HG03060 (cell line): ENCODE data around the gene PKD1L1.
A peak's percentile ranks its signal among the peaks of the same experiment; 100 is the strongest.
"Not testable (repeated sequence)": the region's sequence is repeated elsewhere in the genome, so short reads cannot be mapped to it uniquely, and the experiment has no call there.

Source experiments
- ATAC-seq: cut with Tn5 transposase; IDR thresholded peaks from one replicate; pipeline ENCODE4 v1.9.1; 2021; ENCODE audit warnings: low read depth, moderate number of reproducible peaks; ENCODE audit not compliant: unreplicated experiment

PKD1L1 gene

DNA sequence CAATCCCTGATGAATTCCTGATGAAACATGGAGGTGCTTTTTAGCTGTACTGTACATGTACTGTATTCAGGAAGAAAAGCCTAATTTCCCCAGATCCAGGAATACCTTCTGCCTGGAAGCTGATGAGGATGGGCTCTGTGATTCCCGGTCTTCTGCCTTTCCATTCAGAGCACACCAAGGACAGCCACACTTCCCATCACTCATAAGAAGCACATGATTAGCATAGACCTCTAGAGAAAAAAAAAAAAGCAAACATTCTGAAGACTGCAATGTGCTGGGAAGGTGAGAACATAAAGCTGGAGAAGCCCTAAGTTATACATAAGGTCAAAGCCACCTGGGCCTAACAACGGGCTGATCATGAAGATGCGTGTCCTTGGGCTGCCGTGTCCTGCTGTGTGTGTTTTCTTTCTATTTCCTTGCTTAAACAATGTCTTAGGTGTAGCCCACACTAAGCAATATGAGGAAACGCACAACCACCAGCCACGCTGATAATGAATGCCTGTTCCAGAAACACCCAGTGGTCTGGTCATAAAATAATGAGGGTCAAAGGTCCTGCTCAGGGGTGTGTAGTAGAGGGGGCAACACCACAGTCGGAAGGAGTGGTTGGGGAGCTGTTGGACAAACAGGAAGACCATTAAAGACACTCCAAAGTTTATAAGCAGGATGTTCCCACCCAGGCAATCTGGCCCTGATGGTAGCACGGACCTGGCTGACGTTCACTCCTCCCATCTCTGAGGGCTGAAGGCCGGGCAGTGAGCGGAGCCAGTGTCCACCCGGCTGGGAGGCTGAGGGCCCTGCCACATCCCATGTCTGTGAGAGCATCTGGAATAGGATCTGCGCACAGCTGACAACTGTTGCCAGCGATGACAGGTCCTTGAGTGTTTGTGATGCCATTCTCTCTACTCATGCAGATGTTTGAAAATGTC is 7.9 kb downstream of the PKD1L1 start:
- ATAC-seq: no peak

DNA sequence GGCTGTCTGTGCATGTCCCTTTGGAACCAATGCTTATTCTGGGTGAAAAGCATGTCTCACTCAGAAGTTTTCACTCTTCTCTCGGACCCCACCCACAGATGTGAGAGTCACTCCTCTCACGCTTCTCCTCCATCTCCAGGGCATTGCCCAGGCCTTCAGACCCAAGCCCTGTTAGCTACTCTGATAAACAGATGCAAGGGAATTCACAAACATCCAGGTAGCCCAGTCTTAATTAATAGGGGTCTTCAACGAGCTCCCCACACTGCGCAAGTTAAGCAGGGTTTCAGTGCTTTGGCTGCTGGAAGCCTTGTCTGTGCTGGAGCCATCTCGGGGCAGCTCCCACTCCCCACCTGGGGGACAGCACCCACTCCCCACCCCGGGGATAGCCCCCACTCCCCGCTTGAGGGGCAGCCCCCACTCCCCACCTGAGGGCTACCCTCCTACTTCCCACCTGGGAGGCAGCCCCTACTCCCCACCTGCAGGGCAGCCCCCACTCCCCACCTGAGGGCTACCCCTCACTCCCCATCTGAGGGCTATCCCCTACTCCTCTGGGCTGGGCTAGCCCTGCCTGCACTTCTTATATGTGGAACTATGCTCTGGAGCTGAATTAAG is 8.7 kb downstream of the PKD1L1 start:
- no peak for ATAC-seq

DNA sequence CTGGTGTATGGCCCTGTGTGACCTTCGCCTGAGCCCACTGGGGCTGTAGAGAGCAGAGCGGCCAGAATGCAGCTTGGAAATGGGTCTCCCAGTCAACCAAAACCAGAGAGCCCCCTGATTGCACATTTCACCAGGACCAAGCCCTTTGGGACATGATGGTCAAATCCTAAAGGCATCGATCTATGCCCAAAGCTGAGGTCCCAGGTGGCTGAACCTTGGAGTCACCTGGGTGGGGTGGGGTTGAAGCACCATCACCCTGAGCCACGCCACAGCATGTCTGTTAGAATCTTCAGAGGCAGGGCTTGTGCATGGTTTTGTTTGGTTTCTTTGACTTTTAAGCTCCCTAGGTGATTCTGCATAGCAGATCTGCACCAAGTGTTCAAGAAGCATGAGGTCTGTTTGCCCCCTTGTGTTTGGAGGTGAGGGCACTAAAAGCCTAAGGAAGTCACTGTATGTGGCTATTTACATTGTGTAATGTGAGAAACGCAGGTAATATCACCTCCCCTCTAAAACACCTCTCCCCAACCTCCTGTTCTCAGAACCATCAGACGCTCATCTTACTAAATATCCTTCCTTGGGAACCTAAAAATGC is 9.6 kb downstream of the PKD1L1 start:
- ATAC-seq: no peak

DNA sequence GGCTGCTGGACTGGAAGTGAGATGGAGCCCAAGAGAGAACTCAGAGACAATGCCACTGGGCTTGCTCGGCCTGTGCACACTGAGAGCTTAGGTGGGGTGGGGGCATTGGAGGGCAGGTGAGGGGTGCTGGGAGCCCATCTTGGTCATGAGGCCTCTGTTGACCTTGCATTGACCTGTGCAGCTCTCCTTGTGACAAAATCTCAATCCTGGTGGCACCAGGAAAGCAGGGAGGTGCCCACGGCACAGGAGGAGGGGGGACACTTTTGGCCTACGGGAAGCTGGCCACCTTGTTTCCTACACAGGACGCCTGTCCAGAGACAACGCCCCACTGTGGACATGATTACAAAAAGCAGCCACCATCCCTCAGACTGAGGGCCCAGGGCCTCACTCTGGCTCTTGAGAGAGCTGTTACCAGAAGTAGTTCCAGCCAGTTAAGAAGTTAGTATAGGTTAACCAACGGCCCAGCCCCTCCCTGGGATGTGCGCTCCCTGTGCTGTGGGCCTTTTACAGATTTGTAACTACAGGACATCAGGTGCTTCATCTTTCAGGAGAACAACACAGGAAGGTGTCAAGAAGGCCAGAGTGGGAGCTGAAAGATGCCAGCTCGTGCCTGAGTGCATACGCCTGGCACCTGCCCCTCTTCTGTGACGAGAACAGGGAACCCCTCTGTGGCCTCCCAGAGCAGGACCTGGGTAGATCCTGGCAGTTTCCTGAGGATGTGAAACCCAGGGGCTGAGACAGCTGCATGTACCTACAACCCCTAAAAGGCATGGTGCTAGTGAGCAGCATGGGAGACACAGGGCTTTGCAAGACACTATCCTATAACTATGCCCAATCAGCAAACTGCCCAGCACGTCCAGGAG is 10.3 kb downstream of the PKD1L1 start:
- ATAC-seq: peak; percentile 39

DNA sequence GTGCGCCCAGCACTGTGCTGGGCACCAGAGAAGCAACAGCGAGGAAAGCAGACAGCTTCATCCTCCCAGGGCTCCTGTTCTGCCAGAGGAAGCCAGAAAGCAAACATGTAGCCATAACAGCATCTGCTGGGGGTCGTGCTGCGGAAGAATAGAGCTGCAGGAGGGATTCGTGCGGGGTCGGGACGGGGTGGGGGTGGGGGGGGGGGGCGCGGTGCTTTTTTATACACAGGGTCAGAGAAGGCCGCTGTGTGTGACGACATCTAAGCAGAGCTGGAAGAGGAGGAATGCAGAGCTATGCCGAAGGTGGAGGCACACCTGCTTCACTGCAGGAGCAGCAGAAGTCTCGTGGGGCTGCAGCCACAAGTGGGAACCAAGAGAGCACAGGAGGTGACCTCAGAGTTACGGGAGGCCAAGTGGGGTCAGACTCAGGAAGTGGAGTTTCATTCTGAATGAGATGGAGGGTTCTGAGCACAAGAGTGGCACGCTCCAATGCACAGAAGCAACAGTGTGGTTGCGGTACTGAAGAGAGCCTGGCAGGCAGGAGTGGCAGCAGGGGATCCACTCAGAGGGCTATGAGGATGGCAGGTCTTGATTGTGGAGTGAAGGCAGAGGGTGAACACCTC is 11.1 kb downstream of the PKD1L1 start:
- ATAC-seq: peak; percentile 93

DNA sequence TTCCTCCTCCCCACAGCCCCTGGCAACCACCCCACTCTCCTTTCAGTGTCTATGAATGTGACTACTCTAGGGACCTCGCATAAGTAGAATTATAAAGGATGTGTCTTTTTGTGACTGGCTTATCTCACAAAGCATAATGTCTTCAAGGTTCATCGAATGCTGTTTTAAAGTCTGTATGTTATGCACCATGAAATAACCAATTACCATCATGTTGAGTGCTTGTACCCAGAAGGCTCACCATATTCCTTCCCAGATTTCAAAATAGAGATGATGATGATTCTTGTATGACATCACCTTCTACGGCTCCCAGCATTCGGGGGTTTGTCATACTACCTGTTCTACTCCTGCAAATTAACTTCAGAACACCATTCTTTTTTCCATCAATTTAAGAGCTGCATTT is 11.9 kb downstream of the PKD1L1 start:
- no peak for ATAC-seq

DNA sequence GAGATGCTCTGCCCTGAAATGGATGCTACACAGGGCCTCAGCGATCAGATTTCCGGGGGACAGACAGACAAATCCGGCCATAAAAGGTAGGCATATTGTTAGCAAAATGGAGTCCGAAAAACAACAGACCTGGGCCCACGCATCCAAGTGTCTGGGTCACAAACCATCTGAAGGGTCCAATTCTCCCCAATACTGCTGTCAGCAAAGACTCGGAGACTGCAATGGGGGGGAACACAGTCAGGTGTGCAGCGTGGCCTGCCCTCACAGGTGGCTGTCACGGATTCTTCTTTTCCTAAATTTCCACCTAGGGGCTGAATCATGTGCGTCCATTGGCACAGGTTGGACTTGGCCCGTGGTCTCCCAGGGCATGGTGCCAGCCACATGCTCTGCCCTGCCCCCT is 12.9 kb downstream of the PKD1L1 start:
- no peak for ATAC-seq

DNA sequence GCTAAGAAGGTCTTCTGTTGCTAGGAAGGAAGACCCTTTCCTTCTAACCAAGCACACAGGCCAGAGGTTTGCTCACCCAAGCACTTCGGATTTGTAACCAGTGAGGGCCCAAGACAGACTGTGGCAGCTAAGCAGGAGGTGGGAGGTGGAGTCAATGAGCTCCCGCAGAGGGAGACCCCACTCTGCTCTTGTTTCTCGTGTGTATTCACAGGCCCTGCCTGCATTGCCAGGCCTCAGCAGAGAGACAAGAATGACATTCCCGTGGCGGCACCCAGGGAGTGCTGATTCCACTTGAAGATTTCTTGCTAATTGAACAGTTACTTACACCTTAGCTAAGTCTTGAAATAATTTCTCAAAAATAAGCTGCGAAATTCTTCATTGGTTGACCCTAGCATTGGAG is 13.4 kb downstream of the PKD1L1 start:
- ATAC-seq: no peak

DNA sequence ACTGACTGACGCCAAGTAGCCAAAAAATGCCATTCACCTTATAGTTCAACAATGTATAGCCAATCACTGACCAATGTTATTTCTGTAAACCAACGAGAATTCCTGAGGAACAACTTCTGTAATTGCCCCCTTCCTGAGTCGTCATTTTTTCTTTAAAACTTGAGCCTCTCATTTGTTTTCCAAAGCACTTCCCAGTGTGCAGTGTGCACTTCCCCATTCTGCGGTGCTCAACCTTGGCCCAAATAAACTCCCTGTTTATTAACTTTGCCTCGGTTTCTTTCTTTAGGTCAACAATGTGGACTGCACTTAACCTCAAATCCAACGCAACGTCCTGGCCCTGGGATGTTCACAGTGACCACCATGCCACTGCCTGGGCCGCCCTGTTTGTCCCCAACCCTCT is 15.1 kb downstream of the PKD1L1 start:
- no peak for ATAC-seq

DNA sequence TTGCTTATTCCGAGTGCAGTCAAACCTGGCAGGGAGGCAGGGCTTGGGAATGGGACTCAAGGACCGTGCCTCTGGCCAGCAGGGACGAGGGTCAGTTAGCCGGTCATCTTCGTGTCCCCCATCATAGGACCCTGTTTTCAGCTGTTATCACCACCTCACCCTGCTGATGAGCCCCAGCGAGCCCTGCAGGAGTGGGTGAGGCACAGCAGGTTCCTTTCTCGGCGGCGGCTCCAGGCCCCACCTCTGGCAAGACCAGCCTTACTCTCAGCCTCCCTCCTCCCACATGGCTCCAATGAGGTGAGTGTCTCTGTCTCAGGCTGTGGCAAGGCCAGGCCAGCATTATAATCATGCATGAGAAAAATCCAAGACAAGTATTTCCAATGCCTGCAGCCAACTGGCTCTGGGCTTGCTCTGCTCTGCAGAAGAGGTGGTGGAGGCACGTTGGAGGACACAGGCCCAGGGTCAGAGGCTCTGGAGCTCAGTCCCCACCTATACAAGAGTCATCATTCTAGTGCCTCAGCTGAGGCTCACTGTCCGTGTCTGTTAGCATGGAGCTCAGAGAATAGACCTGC is 15.7 kb downstream of the PKD1L1 start:
- ATAC-seq: no peak

DNA sequence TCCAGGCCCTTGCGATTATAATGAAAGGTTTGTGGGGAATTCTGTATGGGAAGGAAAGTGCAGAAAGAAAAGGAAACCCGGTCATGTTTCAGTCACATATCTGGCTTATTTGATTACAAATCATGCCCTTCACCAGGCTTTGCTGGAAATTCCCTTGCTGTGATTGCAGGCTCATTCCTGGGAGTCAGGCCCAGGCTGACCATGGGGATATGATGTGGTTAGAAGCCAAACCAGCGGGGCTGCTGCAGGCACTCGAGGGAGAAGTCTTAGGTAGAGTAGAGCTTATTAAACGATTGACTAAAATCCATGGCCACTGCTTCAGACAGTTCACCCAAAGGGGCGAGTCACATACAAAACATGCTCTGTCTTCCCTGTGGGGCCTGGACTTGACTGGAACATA is 16.2 kb downstream of the PKD1L1 start:
- no peak for ATAC-seq

DNA sequence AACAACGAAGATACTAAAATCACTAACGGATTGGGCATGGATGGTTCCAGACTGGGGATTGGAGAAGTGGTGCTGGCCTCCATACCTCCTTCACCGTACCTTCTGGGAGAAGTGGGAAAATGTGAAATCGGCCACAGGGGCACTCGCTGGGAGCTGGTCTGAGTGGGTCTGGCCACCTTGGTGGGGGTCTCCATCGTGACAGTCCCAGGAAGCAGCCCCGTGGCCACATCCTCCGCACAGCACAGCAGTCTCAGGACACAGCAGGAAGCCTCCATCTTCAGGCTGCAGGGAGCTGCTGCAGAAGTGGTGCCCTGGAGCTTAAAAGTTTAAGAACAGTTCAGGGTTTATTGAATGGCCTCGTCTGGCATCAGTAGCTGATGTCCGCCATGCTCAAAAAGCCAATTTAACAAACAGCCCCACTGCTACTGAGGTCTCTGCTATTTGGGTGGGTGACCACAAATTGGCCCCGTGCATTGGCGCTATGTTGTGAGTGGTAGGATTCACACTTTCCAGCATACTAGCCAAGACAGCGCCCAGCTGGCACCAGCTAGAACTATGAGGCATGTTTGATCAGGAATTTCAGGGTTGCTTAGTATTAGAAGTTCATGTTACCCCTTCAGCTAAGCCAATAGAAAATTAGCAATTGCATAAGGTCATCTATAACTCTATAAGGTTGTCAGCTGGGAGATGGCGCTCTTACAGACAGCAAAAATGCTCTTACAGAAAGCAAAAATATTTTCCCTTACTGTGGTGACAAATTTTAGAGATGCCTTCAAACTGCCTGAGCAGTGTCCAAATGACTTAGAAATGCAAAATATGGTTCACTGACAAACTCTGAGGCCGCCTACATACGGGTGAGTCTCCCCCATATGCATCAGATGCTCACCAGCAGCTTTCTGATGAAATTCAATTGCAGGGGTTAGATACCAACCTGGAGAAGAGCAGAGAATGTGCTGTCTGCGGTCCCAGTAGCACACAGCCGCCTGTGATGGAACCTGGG is 17.0 kb downstream of the PKD1L1 start:
- ATAC-seq: no peak

DNA sequence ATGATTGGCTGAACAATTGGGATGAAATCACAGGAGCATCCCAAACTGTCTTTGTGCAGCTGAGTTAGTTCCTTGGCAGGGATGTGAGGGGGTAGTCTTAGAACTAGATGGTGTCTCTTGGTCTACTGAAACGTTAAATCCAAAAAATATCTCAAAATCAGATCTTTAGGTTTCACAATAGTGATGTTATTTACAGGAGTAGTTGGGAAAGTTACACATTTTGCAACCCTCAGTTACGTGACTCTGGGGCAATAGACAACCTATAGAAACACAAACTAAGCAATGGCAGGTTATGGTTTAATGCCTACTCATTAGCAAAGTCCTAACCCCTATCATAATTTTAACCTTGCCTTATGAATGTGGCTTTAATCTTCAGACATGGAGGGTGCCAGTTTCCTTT is 24.0 kb downstream of the PKD1L1 start:
- no peak for ATAC-seq

DNA sequence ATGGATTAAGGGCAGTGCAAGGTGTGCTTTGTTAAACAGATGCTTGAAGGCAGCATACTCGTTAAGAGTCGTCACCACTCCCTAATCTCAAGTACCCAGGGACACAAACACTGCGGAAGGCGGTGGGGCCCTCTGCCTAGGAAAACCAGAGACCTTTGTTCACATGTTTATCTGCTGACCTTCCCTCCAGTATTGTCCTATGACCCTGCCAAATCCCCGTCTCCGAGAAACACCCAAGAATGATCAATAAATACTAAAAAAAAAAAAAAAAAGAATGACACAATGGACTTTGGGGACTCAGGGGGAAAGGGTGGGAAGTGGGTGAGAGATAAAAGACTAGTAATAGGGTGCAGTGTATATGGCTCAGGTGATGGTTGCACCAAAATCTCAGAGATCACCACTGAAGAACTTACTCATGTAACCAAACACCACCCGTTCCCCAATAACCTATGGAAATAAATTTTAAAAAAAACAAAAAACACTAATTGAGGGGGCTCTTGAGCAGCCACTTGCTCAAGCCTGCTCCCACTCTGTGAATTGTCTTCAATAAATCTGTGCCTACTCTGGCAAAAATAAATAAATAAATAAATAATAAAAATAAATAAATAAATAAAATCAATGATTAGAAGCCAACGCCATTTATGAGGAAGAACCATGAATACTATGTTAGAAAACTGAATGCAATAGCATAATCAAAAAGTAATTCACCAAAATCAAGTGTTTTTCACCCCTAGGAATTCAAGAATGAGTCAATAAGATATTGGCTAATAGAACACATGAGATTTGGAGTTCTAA is 25.0 kb downstream of the PKD1L1 start:
- ATAC-seq: not testable (repeated sequence)

DNA sequence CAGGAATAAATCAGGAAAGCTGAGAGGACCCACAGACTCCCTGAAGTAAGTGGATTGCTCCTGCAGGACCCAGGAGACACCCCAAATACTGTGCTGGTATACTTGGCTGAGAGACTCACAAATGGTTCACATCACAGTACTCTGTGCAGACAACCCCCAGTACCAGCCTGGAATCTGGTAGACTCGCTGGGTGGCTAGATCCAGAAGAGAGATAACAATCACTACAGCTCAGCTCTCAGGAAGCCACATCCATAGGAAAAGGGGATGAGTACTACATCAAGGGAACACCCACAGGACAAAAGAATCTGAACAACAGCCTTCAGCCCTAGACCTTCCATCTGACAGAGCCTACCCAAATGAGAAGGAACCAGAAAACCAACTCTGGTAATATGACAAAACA is 31.8 kb downstream of the PKD1L1 start:
- not testable (repeated sequence) for ATAC-seq

DNA sequence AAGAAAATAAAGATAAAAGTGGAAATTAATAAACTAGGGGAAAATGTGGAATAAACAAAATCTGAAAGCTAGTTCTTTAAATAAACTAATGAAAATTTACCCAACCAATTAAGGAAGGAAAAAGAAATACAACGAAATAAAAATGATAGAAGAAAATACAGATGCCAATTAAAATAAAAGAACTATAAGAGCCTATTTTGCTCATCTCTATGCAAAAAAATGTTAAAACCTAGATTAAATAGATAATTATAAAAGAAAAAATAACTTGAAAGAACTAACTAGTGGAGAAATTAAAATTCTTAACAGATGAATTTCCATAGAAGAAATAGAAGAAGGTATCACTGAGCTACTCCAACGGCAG is 32.7 kb downstream of the PKD1L1 start:
- no peak for ATAC-seq

DNA sequence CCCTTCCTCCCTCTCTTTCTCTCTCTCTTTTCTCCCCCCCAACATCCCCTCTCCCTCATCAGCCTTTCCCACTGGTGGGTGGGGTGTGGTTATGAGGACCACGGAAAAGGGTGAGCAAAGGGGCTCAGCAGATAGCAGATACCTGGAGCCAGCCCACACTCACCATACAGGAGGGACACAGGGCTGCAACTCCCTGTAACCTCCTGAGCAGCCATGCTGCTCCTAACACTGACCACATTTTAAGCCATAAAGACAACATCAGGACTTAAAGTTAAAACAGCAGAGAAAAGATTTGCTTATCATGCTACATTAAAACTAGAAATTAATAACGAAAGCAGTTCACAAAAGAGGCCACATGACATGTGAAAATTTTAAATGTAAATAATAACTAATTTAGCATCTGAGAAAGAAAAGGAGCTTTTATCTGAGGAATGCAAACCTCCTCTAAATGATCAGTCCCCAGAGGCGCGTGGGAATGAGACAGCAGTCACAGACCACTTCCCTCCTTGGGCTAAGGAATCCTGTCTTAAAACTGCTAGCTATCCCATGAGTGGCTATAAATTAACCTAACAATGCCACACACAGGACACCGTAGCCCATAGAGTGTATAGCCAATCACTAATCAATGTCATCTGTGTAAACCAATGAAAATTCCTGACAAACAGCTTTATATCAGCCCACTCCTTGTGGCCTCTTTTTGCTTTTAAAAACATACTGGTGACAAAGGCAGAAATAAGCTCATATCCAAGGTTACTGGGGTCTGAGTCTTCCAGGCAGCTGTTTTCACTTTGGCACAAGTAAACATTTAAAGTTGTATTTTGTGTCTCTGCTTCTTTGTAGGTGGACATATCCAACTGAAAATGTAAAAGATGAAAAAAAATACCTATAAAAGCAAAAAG is 33.3 kb downstream of the PKD1L1 start:
- no peak for ATAC-seq
